Activated CD4-positive, alpha-beta T cell treated with anti-CD3 and anti-CD28 coated beads for 48 hours (primary cell): ENCODE data around the gene ZNF701.
A peak's percentile ranks its signal among the peaks of the same experiment; 100 is the strongest.
"Not testable (repeated sequence)": the region's sequence is repeated elsewhere in the genome, so short reads cannot be mapped to it uniquely, and the experiment has no call there.

Source experiments
- DNase-seq: peaks from one replicate; pipeline ENCODE4 v3.0.0-alpha.2; 2020

Gene ZNF701

GRCh38 chr19:52570000-52570861 is at the start of gene ZNF701:
Gene ZNF701 (plus strand): TSS chr19:52570287. CDS start chr19:52574148, 3,861 bp downstream.
- DNase-seq, result peak; percentile 96

GRCh38 chr19:52522551-52522950 is 47.5 kb upstream of the ZNF701 start:
- DNase-seq, result no peak

GRCh38 chr19:52524086-52524485 is 46.0 kb upstream of the ZNF701 start:
- DNase-seq, result no peak

GRCh38 chr19:52527134-52527955 is 42.7 kb upstream of the ZNF701 start, which contains the start of gene ZNF808:
Gene ZNF808 (plus strand): TSS chr19:52527668. CDS start chr19:52543285, 15,617 bp downstream.
- peak; percentile 97 for DNase-seq

GRCh38 chr19:52527956-52528351 is 42.1 kb upstream of the ZNF701 start:
- DNase-seq, result no peak

GRCh38 chr19:52532480-52532879 is 37.6 kb upstream of the ZNF701 start:
- DNase-seq, result no peak

GRCh38 chr19:52533901-52534300 is 36.2 kb upstream of the ZNF701 start:
- no peak for DNase-seq

GRCh38 chr19:52535385-52535770 is 34.7 kb upstream of the ZNF701 start:
- DNase-seq, result peak; percentile 19

GRCh38 chr19:52535771-52536447 is 34.2 kb upstream of the ZNF701 start:
- DNase-seq, result peak; percentile 96

GRCh38 chr19:52536448-52536800 is 33.7 kb upstream of the ZNF701 start:
- DNase-seq, result peak; percentile 56

GRCh38 chr19:52538815-52539214 is 31.3 kb upstream of the ZNF701 start:
- DNase-seq, result not testable (repeated sequence)

GRCh38 chr19:52541176-52541575 is 28.9 kb upstream of the ZNF701 start:
- not testable (repeated sequence) for DNase-seq

- DNase-seq, result no peak
Measured at GRCh38 chr19:52541608-52542007, 28.5 kb upstream of the ZNF701 start.

GRCh38 chr19:52542541-52542940 is 27.5 kb upstream of the ZNF701 start:
- DNase-seq, result not testable (repeated sequence)

GRCh38 chr19:52542984-52543664 is 27.0 kb upstream of the ZNF701 start:
- DNase-seq, result peak; percentile 30

GRCh38 chr19:52554216-52554971 is 15.7 kb upstream of the ZNF701 start:
- DNase-seq, result no peak

- DNase-seq, result no peak
Measured at GRCh38 chr19:52557231-52557995, 12.7 kb upstream of the ZNF701 start.

GRCh38 chr19:52558732-52559445 is 11.2 kb upstream of the ZNF701 start:
- not testable (repeated sequence) for DNase-seq

GRCh38 chr19:52561611-52562010 is 8.5 kb upstream of the ZNF701 start:
- DNase-seq, result not testable (repeated sequence)

- DNase-seq, result no peak
Measured at GRCh38 chr19:52566121-52566520, 4.0 kb upstream of the ZNF701 start.
